NCI-H2196 treated with DMSO at 0.1 percent for 48 hours (cell line): Measurements from ENCODE around the gene CNMD.
"Not testable (repeated sequence)": the region's sequence is repeated elsewhere in the genome, so short reads cannot be mapped to it uniquely, and the experiment has no call there.

Source experiments
- DNase-seq: peaks from one replicate; lab custom pipeline; 2025; ENCODE audit not compliant: unreplicated experiment; lab: John Stamatoyannopoulos, UW

The CNMD gene

DNA sequence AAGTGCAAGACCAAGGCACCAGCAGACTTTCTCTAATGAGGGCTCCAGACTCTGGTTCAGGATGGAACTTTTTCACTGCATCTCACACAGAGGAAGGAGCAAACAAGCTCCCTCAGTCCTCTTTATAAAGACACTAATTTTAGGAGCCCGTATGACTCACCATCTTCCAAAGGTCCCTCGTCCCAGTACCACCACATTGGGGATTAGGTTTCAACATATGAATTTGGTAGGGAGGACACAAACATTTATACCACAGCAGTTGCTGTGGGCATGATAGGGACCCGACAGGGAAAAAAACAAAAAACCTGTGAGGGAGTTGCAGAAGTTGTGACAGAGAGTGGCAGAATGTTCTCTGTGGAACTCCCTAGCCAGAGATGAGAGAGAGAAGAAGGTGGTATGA lies 6.5 kb upstream of the CNMD start:
- DNase-seq, result no peak

DNA sequence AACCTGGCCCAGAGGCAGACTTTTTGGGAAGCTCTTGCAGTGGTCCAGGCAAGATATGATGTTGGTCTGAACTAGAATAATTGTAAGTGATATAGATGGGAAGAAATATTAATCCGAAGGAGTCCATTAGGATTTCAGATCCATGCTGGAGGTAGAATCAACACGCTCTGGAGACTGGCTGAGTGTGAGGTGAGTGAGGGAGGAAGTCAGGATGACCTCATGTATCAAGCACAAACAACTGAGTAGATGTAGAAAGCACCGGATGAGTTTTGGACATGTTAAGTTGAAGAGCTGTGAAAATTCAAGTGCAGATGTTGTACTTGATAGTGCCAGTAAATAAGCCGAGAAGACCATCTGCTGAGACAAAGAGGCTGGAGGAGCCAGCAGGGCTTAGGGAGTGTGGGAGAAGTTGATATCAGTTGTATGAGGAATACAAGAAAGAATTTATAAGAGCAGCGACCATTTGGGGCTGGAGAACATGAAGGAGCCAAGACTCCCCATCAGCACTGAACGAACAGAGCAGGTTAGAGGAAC lies 5.3 kb upstream of the CNMD start:
- no peak for DNase-seq

DNA sequence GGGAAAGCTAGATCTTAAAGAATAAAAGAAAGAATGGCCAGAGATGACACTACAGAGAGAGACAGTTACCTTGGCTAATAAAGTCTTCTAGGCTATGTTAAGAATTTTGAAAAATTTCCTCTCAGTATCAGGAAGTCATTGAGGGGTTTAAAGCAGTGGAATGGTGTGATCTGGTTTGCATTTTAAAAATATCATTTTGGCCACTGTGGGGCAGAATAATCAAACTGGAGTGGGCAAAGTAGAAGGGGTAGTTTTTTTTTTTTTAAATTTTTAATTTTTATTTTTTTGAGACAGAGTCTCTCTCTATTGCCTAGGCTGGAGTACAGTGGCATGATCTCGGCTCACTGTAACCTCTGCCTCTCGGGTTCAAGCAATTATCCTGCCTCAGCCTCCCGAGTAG lies 4.4 kb upstream of the CNMD start:
- DNase-seq, result no peak

DNA sequence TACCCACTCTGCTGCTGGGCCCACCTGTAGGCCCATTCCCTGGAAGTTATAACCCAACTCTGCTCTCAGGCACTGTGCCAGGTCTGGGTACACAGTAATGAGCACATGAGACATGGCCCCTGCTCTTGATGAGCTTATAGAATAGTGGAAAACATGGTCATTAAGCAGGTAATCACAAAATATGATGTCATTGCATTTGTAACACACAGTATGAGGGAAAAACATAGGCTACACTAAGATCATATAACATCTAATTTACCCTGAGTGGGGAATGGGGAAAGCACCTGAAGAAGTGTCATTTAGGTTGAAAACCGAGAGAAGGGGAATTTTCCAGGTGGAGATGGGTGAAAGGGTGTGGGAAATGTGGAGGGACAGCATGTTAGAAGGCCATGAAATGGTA lies 3.9 kb upstream of the CNMD start:
- no peak for DNase-seq

DNA sequence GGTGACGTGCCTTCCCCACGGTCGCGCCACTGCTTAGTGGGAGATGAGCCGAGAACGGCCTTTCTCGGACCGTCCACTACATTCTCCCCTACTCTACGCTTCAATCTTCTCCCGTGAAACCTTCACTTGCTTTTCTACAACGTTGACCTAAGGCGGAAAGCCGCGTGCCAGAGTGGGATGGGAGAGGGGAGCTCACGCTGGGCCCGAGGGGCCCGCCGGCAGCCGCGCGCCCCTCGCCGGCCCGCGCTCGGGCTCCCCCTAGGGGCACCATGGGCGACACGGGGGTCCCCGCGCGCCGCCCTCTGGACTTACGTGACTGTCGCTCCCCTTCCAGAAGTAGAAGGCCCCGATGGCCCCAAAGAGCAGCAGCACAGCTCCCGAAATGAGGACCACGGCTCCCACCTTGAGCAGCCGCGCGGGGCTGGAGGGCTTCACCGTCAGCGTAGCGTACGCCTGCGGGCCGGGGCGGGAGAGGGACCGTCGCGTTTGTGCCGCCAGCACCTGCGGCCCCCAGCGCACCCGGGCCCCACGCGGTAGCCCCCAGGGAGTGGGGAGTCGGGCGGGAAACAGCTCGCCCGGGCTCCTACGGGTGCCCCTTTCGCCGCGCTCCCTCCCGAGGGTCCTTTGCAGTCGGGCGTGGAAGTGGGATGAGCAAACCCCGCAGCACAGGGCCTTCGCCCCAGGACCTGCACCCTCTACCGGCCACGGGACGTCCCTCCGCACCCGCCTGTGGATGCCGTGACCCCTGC lies 727 bp downstream of the CNMD start:
- no peak for DNase-seq

DNA sequence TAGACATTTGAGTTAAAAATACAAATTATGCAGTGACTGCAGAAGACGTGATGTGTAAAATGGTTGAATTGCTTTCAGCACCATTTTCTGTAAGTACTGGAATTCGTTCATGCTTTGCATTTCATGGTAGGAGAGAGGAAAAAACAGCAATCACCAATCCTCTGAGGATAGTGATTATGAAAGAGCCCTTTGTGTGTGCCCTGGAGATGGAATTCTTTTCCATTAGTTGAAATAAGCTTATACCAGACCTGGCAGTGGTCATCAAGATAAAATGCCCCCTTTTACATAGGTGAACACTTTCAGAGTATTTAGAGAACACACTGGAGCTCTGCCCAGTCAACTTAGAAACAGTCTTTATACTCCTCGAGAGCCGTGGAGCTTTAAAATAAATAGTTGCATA lies 1.7 kb downstream of the CNMD start:
- no peak for DNase-seq

DNA sequence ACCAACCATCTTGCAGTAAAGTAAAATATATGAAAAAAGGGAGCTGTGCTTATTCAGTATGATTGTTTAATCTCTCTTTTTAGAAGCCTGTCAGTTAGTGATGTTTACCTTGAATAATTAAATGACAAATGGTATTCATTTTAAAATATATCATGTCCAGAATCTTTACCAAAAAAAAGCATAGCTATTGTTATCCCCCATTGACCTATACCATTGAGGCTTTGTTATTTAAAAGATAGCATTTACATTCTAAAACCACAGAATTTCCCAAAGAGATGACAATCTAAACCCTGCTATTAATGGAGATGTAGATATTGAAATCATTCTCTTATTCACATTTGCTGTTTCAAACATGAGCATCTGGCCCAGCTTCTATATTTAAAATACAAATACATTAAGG lies 2.2 kb downstream of the CNMD start:
- DNase-seq, result no peak

DNA sequence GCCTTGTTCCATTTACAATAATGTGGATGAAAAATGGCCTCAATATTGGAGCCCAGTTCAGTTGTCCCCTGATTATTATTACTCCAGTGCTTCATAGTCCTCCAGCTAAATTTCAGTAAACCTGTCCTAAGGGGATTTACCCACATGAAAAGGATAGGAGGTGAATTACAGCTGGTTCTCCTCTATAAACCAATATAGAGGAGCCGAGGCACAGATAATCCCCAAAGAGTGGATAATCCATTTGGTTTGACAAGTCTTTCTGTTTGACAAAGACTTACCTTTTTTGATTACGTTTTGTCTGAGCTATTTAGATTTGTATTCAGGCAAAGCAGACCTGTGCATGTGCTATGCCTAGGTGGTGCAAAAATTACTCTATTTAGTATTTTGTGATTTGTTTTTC lies 2.7 kb downstream of the CNMD start:
- no peak for DNase-seq

DNA sequence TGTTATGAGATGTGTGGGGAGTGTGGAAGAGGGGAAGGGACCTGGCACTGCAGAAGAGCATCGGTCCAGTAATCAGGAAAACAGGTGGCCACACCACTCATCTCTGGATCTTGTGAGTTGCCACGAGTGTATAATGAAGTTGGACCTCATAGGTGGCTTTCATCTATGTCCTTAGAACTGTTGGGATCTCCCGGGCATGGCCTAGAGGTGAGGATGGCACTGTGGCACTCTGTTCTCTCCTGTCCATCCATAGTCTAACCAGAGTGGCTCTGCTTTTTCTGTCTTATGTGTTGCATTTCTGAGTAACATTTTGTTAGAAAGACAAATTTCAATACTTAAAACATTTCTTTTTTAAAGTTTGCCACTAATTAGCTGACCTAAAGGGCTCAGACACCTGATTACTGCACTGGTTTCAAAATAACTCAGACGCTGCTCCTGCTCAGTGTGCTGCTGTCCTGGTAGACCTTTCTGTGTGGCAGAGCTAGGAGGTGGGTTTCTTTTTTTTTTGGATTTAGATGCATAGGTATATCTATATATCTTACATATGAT lies 5.5 kb downstream of the CNMD start:
- no peak for DNase-seq

DNA sequence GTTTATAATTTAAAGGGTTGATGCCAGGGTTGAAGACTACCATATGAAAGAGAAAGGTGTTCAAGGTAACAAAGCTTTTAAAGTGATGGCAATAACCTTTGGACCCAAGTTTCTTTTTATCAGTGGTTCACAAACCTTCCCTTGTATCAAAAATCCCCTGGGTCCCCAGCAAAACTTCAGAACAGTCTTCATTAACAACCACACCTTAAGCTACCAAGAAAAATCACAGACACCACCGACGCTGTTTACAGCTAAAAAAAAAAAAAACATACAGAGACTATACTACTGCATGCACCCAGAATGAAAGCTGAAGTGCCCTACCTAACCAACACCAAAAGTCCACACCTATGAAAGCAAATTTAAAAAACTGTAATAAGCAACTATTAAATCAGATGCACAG lies 13.4 kb downstream of the CNMD start:
- no peak for DNase-seq

DNA sequence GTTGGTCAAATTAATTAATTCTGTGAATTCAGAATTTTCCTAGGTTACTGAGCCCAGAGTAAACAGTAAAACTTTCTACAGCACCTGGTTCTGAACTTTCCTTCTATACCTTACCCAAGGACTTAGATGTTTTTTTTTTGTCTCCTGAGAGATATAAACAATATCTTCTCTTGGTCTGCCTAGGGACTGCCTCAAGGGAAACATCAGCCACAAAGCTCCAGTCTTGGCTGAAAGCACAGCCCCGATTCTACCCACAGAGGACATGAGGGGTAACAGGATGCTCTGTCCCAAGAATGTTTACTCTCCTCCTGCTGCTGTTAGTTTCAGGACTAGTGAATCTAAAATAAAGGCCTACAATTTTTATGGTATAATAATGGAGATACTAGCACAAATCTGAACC lies 14.3 kb downstream of the CNMD start:
- no peak for DNase-seq

DNA sequence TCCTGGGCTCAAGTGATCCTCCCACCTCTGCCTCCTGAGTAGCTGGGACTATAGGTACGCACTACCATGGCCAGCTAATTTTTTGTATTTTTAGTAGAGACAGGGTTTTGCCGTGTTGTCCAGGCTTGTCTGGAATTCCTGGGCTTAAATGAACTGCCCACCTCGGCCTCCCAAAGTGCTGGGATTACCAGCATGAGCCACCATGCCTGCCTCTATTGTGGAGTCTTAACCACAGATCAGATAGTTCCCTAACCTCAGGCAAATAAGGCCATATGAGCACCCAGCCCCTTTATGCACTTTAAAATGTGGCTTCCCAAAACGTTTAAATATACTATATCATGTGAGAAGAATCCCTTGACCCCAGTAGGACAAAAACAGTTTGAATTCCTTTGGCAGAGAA lies 16.4 kb downstream of the CNMD start:
- no peak for DNase-seq

DNA sequence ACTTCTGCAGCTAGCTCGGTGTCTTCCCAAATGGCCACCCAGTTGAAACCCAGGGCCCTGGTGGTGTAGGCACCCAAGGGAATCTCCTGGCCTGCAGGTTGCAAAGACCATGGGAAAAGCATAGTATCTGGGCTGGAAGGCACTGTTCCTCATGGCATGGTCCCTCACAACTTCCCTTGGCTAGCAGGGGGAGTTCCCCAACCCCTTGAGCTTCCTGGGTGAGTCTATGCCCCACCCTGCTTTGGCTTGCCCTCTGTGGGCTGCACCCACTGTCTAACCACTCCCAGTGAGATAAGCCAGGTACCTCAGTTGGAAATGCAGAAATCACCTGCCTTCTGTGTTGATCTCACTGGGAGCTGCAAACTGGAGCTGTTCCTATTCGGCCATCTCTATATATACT lies 18.3 kb downstream of the CNMD start:
- not testable (repeated sequence) for DNase-seq

DNA sequence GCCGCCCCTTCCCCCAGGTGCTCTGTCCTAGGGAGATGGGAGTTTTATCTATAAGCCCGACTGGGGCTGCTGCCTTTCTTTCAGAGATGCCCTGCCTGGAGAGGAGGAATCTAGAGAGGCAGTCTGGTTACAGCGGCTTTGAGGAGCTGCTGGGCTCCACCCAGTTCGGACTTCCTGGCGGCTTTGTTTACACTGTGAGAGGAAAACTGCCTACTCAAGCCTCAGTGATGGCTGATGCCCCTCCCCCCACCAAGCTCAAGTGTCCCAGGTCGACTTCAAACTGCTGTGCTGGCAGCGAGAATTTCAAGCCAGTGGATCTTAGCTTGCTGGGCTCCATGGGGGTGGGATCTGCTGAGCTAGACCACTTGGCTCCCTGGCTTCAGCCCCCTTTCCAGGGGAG lies 18.7 kb downstream of the CNMD start:
- not testable (repeated sequence) for DNase-seq

DNA sequence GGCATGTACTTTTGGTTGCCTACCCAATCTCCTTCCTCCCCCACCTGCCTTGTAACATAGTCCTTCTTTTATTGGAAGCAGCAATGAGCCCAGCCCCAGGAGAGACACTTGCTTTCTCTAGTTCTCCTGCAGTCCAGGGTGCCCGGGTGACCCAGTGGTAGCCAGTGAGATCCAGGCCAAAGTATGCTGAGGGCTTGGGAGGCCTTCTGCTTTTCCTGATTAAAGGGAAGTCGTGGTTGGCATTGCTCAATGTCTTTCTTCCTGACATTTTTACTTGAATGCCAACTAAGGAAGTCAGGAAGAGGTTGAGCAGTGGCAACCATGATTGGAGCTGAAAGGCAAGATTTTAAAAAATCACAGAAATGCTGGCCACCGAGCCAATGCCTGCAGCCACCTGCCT lies 25.7 kb downstream of the CNMD start:
- no peak for DNase-seq

DNA sequence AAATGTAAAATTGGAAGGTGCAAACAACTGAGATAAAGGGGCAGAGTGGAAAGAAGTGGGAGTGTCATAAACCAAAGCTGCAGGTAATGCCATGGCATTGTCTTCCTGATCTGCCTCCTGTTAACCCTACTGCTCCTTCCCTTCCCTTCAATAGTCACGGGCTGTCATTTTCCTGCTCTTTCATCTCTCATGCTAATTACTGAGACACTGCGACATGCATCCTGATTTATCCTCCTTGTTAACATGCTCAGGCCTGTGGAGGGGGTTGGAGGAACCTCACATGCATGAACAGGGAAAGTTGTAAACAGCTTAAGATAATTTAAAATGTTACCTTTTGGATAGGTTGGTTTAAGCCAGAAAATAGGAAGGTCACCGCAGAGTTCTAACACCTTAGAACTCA lies 27.2 kb downstream of the CNMD start:
- DNase-seq, result no peak

DNA sequence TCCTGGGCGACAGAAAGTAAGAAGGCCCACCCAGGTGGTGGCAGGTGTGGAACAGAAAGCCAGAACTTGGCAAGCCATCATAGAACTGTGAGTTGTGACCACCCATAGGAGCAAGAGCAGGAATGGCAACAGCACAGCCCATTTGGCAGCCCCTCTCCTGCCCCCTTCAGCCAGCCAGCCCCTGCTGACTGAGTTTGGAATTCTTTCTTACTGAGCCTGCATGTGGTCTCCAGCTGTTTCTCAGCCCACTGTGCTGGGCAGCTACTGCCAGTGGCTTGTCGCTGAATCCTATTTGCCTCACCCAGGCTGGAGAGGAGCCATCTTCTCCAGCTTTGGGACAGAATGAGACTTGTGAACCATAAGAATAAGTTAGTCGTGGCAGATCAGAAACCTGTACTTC lies 28.3 kb downstream of the CNMD start:
- no peak for DNase-seq

DNA sequence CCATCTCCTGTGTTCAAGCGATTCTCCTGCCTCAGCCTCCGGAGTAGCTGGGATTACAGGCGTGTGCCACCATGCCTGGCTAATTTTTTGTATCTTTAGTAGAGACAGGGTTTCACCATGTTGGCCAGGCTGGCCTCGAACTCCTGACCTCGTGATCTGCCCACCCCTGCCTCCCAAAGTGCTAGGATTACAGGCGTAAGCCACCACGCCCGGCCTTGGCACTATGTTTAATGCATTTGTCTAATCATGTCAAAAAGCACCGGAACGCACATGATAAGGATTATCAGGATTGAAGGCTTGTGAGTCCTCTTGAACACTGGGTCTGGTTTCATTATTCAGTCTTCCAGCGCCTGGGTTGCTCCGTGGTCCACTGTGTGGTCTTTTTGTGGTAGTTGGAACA lies 31.4 kb downstream of the CNMD start:
- DNase-seq, result not testable (repeated sequence)

DNA sequence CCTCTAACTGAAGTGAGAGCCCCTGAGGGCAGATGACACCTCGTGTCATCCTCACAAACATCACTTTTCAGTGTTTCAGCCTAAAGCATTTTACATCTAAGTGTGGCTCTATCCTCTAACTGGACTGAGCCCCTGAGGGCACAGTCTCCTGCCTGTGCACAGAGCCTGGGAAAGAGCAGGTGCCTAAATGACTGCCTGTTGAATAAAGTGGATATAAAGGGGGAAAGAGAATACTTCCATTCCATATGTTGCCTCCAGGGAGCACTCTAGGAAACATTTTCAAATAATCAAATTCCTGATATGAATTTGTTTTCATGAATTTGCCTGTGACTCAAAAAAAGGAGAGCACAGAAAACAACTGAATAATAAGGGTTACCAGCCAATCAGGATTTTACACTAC lies 32.2 kb downstream of the CNMD start:
- no peak for DNase-seq

DNA sequence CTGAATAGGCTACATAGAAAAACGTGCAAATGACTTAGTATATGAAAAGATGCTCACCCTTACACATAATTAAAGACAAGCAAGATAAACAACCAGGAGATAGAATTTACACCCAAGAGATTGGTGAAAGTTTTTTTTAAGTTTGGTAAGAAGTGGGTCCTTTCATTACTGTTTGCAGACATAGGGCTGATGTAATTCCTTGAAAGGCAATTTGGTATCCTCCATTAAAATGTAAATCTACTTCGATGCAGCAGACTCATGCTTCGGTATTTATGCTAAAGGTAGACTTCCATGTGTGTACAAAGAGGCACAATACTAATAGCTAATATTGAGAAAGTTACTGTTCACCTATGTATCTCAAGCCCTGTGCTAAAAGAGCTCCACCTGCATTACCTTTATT lies 33.5 kb downstream of the CNMD start:
- no peak for DNase-seq

DNA sequence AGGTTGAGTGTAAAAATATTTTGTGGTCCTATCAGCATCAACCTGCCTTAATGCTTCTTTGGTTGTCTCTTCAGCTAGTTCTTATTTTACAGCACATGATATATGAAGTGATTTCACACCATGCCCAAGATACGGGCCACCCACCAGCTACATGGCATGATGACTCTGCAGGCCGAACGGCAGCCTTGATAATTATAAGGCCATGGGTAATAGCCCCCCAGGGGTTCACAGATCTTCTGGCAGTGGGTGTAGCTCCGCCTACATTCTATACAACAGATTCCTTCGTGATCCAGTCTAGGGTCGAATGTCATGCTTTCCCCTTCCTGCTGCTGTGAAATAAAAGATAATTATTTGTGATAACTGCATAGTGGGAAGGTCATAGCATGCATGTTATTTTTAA lies 36.1 kb downstream of the CNMD start:
- DNase-seq, result no peak

DNA sequence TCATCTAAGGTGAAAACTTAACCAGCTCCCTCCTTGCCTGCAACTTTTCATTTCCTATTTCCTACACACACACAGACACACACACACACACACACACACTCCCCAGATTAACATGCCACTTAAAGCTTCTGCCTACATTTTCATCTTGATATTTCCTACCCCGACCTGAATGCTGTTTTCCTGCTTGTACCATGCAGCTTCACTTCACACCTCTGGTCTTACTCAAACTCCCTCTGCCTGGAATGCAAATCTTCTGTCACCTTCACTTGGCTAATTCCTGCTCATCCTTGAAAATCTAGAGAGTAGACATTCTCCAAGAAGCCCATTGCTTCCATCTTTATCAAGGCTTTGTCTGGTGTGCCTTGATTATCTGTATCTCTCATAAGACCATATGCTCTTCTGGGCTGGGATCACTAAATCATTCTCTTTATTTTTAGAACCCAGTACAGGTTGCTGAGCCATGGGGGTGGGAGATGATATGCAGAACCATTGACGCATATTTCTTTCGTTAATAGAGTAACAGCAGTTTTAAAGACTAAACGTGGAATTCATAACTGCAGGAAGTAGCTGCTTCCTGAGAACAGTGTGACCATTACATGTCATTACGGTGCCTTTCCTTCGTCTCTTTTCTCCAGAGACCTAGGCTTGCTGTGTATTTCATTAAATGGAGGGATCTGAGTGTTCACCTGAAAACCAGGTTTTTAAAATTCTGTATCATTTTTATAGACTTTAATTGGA lies 37.7 kb downstream of the CNMD start:
- DNase-seq, result no peak
